Large intestine (tissue), 3 donors: ENCODE results near the gene SPATC1L. TPM values are rescaled to one million over a fixed set of nuclear protein-coding genes. Genes with fewer than 3 reads are reported as not detected.
"Not testable (repeated sequence)": the region's sequence is repeated elsewhere in the genome, so short reads cannot be mapped to it uniquely, and the experiment has no call there.

ENCODE experiments used
- DNase-seq, 2 donors: peaks; one replicate each; pipeline versions ENCODE4 v3.0.0 to v3.0.0-alpha.2; 2013
- H3K27ac ChIP-seq: one replicate; pipeline ENCODE4 v1.5.1; 2013; ENCODE audit warnings: low read length
- H3K27me3 ChIP-seq: 2 replicates; pipeline ENCODE4 v1.6.1; 2013; ENCODE audit warnings: low read length; ENCODE audit not compliant: control insufficient read depth, insufficient read depth
- H3K36me3 ChIP-seq: 2 replicates; pipeline ENCODE4 v1.6.1; 2013; ENCODE audit warnings: low read length; ENCODE audit not compliant: control insufficient read depth, insufficient read depth
- H3K4me1 ChIP-seq: one replicate; pipeline ENCODE4 v1.6.1; 2013; ENCODE audit warnings: low read length; ENCODE audit not compliant: control insufficient read depth, insufficient read depth
- H3K4me3 ChIP-seq: one replicate; pipeline ENCODE4 v1.5.1; 2013; ENCODE audit warnings: low read length
- H3K9me3 ChIP-seq: one replicate; pipeline ENCODE4 v1.6.1; 2013; ENCODE audit warnings: mild to moderate bottlenecking, low read depth, low read length, moderate library complexity; ENCODE audit not compliant: control insufficient read depth
- WGBS: methylation state at CpG from one replicate; pipeline ENCODE4 v1.1.5; 2013; ENCODE audit warnings: low lambda C conversion rate; ENCODE audit not compliant: insufficient coverage; 5-methylcytosine and 5-hydroxymethylcytosine counted together
- polyA plus RNA-seq: library from polyadenylated mRNA; unstranded; fragments of 120-200 nt; gene quantifications from one replicate; pipeline ENCODE4 v1.2.1, GENCODE V29; 2013

SPATC1L gene
- polyA plus RNA-seq, 1 donor, result 13.2 TPM

DNA sequence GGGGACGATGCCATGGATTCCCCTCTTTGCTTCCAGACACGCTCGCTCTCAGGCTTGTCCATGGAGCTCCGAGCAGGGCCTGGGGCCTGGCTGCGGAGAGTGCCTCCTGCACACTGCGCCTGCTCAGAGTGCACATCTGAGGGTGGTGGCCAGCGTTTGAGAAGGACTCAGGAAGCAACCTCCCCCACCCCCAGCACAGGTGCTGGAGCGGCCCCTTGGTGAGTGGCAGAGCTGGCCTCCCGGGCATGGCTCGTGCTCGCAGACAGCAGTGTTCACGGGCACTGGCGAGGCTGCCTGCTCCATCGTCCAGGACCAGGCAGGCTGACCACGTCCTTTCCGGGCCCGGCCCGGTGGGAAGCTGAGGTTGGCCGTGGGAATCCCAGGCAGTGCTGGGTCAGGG is 2.8 kb downstream of the SPATC1L start:
- peaks cover 9% of the 10 kb centered on the region for H3K9me3 ChIP-seq
- no peak overlapping the region for H3K27ac ChIP-seq
- WGBS, result no CpG with 5 or more reads among the region's 19 CpGs
- H3K4me1 ChIP-seq, result no peaks in the 10 kb centered on the region
- H3K27me3 ChIP-seq, result no peaks in the 10 kb centered on the region
- H3K4me3 ChIP-seq, result no peak overlapping the region
- H3K36me3 ChIP-seq, result no peaks in the 10 kb centered on the region
- no peak for DNase-seq

DNA sequence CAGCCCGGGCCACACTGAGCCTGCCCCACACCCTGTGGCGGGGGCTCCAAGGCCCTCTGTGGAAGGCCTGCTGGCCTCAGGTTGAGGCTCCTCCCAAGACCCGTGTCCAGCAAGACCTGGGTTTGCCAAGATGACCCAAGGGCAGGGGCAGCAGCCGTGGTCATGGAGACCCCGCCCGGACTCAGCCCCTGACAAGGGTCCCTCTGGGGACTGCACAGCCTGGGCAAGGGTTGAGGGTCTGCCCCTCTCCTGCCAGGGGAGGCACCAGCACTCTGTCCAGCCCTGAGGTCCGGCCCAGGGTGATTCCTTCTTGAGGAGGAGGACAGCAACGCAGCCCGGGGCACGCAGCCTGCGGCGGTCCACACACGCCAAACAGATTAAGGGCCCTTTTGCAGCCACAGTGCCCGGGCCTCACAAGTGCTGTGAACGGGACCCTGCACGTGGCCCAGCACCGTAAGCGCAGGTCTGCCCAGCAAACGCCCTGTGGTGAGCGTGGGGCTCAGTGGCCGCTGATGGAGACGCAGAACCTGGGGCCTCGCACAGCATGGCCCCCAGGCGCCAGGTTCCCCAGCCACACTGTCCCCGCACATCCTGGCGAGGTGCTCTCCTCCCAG is 3.4 kb downstream of the SPATC1L start:
- Histone ChIP-seq H3K4me1 (no peaks in the 10 kb centered on the region), H3K27me3 (no peaks in the 10 kb centered on the region), H3K4me3 (no peak overlapping the region), H3K9me3 (peaks cover 9% of the 10 kb centered on the region), H3K27ac (no peak overlapping the region), H3K36me3 (no peaks in the 10 kb centered on the region)
- DNase-seq, result no peak
- no CpG with 5 or more reads among the region's 26 CpGs for WGBS

DNA sequence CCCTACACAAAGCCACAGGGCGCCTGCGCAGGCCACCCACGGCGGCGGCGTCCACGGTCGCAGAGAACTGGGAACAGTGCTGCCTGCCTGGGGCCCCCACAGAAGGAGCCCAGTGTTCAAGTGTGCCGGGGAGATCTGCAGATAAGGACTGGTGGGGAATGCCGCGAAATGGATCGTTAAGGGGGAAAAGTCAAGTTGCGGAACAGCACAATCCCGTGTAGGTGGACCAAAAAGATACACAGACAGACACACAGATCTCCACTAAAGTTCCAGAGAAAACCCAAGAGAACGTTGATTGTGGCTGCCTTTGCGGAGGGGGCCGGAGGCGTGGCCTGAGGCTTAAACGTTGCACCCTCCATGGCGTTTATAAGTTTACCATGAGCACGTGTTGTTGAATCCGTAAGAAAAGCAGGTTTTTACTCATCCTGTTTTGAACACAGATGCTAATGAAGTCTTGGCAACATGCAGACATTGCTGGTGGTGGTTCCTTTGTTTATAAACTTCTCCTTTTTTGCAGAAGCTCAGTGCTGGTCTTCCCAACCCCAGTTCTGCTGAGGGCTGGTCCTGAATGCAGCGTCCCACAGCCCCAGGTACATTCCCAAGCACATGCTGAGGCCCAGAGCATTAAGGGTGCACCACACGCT is 4.1 kb downstream of the SPATC1L start:
- H3K4me1 ChIP-seq, result no peaks in the 10 kb centered on the region
- H3K4me3 ChIP-seq, result no peak overlapping the region
- no peaks in the 10 kb centered on the region for H3K36me3 ChIP-seq
- DNase-seq, result no peak
- H3K27ac ChIP-seq, result no peak overlapping the region
- WGBS, result 60% methylated on average over 1 of the region's 24 CpGs
- H3K27me3 ChIP-seq, result no peaks in the 10 kb centered on the region
- H3K9me3 ChIP-seq, result peaks cover 9% of the 10 kb centered on the region

DNA sequence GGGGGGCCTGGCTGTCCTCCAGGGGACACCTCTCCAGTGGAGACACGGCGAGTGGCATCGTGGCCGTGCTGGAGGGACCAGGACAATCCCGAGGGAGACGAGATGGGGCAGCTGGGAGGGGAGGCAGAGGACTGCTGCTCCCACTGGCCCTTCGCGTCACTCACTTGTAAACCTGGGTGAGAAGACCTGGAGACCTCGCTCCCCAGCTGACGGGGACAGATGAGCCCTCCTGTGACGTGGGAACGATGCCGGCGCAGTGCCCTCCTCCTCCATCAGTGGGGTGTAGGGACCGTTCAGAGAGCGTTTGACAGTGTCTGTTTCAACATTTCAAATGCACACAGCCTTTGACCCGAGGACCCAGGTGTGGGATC is 4.6 kb downstream of the SPATC1L start:
- WGBS, result no CpG with 5 or more reads among the region's 17 CpGs
- no peak overlapping the region for H3K27ac ChIP-seq

DNA sequence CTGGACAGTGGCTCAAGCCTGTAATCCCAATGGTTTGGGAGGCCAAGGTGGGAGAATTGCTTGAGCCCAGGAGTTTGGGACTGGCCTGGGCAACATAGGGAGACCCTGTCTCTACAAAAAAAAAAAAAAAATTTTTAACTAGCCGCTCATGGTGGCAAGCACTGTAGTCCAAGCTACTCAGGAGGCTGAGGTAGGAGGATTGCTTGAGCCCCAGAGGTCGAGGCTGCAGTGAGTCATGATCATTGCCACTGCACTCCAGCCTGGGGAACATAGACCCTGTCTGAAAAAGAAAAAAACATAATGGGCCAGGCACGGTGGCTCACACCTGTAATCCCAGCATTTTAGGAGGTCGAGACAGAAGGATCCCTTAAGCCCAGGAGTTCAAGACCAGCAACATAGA is 5.3 kb downstream of the SPATC1L start:
- H3K4me3 ChIP-seq, result no peak overlapping the region
- H3K9me3 ChIP-seq, result peaks cover 9% of the 10 kb centered on the region
- no peaks in the 10 kb centered on the region for H3K27me3 ChIP-seq
- no peaks in the 10 kb centered on the region for H3K4me1 ChIP-seq
- H3K27ac ChIP-seq, result no peak overlapping the region
- no peaks in the 10 kb centered on the region for H3K36me3 ChIP-seq
- DNase-seq, result no peak
- WGBS, result 90% methylated on average over 2 of the region's 4 CpGs

More for the DNA sequence above, 4.6 kb downstream of the SPATC1L start:
- H3K36me3 ChIP-seq, result no peaks in the 10 kb centered on the region
- peaks cover 9% of the 10 kb centered on the region for H3K9me3 ChIP-seq
- H3K4me1 ChIP-seq, result no peaks in the 10 kb centered on the region
- no peaks in the 10 kb centered on the region for H3K27me3 ChIP-seq
- no peak for DNase-seq
- H3K4me3 ChIP-seq, result no peak overlapping the region

DNA sequence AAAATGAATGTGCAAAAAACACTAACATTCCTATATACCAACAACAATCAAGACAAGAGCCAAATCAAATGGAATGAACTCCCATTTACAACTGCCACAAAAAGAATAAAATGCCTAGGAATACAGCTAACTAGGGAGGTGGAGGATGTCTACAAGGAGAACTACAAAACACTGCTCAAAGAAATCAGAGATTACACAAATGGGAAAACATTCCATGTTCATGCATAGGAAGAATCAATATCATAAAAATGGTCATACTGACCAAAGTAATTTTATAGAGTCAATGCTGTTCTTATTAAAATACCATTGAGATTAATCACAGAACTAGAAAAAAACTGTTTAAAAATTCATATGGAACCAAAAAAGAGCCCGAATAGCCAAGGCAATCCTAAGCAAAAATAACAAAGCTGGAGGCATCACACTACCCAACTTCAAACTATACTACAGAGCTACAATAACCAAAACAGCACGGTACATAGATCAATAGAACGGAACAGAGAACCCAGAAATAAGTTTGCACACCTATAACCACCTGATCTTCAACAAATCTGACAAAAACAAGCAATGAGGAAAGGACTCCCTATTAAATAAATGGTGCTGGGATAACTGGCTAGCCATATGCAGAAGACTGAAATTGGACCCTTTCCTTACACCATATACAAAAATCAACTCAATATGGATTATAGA is 7.7 kb downstream of the SPATC1L start:
- H3K4me1 ChIP-seq, H3K27ac ChIP-seq, H3K9me3 ChIP-seq, H3K36me3 ChIP-seq, H3K27me3 ChIP-seq, H3K4me3 ChIP-seq, DNase-seq: not testable (repeated sequence)
- WGBS, result no CpG with 5 or more reads among the region's 3 CpGs

DNA sequence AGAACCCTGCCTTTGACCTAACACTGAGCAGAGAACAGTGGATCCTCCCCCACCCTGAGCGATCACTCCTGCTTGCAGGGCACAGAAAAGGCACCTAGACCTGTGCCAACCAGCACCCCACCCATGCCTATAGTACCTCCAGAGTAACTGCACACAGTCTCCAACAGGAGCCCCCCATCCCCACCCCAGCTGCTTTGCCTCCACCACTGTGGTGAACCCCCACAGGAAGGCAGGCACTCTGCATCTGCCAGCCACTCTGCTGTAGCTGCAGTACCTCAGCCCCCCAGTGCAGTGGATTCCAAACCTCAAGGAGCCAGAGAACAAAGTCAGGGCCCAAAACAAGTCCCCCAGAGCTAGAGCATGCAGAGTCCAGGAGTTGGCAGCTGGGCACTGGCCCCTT is 10.7 kb downstream of the SPATC1L start:
- no peak for DNase-seq
- no peaks in the 10 kb centered on the region for H3K36me3 ChIP-seq
- H3K4me1 ChIP-seq, result no peaks in the 10 kb centered on the region
- whole genome bisulfite sequencing, result no CpG with 5 or more reads among the region's 1 CpG
- H3K27ac ChIP-seq, result no peak overlapping the region
- no peaks in the 10 kb centered on the region for H3K27me3 ChIP-seq
- H3K9me3 ChIP-seq, result peaks cover 3% of the 10 kb centered on the region
- no peak overlapping the region for H3K4me3 ChIP-seq

DNA sequence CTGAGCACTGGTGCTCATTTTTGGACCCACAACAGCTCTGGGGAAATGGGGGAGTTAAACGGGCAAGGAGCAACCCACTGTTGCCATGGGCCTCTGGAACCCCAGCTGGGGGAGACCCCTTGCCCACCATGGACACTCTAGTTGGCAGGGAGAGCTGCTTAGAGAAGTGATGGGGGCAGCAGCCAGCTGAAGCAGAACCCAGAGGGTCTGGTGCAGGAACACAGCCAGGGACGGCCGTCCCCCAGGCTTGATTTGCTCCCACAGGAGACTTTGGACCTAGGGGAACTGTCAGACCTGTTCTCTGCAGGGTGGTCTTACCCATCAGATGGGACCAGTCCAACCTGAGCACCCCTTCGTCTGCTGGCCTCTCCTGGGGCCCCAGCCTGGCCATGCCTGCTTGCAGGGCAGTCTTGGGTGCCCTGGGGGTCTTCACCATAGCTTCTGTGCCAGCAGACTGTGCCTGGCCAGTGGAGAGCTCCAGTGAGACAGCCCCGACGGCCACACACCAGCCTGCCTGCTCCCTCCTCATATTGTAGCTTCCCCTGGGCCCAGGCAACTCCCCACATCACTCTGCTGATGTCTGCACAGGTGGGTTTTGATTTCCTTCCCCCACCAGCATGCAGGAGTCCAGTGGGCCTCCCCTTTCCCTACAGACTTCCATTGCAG is 11.3 kb downstream of the SPATC1L start:
- no peaks in the 10 kb centered on the region for H3K36me3 ChIP-seq
- no peak overlapping the region for H3K27ac ChIP-seq
- H3K9me3 ChIP-seq, result peaks cover 3% of the 10 kb centered on the region
- H3K27me3 ChIP-seq, result no peaks in the 10 kb centered on the region
- no CpG with 5 or more reads among the region's 6 CpGs for WGBS
- no peaks in the 10 kb centered on the region for H3K4me1 ChIP-seq
- DNase-seq, result no peak
- H3K4me3 ChIP-seq, result no peak overlapping the region

DNA sequence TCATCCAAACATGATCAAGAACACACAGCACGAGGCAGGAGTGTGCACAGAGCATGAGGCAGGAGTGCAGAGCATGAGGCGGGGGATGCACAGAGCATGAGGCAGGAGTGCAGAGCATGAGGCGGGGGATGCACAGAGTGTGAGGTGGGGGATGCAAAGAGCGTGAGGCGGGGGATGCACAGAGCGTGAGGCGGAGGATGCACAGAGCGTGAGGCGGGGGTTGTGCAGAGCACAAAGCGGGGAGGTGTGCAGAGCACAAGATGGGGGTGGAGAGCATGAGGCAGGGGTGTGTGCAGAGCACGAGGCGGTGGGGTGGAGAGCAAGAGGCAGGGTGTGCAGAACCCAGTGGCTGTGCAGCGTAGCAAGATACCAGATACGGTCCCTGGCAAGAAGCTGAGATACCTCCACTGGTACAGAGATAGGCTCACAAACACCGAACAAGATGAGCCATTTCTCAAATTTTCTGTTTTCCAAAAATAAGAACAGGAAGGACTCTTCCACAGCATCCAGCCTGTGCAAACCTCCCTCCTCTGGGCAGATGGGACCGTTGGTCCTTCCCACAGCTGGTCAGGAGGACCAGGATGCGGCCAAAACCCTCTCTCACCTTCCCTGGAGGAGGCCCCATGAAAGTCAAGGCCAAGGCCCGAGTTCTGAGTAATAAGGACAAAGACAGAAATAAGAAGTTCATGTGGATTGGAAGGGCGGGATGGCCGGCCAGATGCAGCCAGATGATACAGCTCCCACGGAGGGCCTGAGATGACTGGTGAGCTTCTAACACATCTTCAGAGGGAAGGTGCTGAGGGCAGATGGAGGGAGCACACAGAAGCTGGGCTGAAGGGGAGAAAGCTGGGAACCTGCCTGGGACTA is 12.0 kb downstream of the SPATC1L start:
- Histone ChIP-seq H3K4me1 (no peaks in the 10 kb centered on the region), H3K4me3 (no peak overlapping the region), H3K9me3 (peaks cover 3% of the 10 kb centered on the region), H3K27ac (no peak overlapping the region), H3K36me3 (no peaks in the 10 kb centered on the region), H3K27me3 (no peaks in the 10 kb centered on the region)
- no peak for DNase-seq
- no CpG with 5 or more reads among the region's 21 CpGs for WGBS

DNA sequence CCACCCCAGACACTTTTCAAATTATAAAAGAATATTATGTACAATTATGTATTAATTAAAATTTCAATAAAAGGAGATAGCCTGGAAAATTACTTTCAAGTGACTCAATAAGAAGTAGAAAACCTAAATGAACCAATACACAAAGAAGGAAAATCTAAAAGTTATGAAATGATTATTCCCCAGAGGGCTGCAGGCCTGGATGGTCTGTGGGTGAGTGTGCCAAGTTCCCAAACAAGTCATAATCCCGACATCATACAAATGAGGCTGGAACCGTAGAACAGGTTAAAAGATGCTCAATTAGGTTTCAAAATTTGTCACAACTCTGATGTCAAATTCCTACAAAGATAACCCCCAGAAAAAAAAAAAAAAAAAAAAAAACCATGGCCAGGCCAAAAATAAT is 12.7 kb downstream of the SPATC1L start:
- Histone ChIP-seq H3K9me3 (no peaks in the 10 kb centered on the region), H3K4me1 (no peaks in the 10 kb centered on the region), H3K36me3 (no peaks in the 10 kb centered on the region), H3K27me3 (no peaks in the 10 kb centered on the region), H3K4me3 (no peak overlapping the region), H3K27ac (no peak overlapping the region)
- WGBS, result 83% methylated on average over 1 of the region's 2 CpGs
- DNase-seq, result no peak
